Measurements from ENCODE around the gene KRTAP10-12.
"Not testable (repeated sequence)": the region's sequence is repeated elsewhere in the genome, so short reads cannot be mapped to it uniquely, and the experiment has no call there.

KRTAP10-12 gene

GRCh38 chr21:44682580-44683151, 14.3 kb upstream of the KRTAP10-12 start:
- Histone ChIP-seq H3K4me2 (ENCODE audit: insufficient read depth, low read length, poor library complexity, severe bottlenecking) (no peak overlapping the region), H3K4me3 (ENCODE audit: low read length in 2 of 2) (no peak overlapping the region), H3K9ac (ENCODE audit: low read depth, low read length, poor library complexity) (no peak overlapping the region), H2BK15ac (ENCODE audit: low read length) (peak overlapping the region; percentile 16), H3K79me1 (ENCODE audit: low read depth, low read length) (no peaks in the 10 kb centered on the region), H3K9me3 (replicated peaks in 1 of 2; ENCODE audit: control insufficient read depth in 2 of 2, insufficient read depth in 1 of 2, low read depth in 1 of 2, low read length in 2 of 2) (no peaks in the 10 kb centered on the region), H4K91ac (ENCODE audit: low read depth, low read length, poor library complexity) (no peak overlapping the region), H3K23ac (ENCODE audit: low read depth, low read length, poor library complexity) (no peak overlapping the region), H3K14ac (ENCODE audit: low read length) (no peak overlapping the region), H2BK120ac (ENCODE audit: low read depth, low read length) (peak overlapping the region; percentile 19), H3K27me3 (ENCODE audit: control insufficient read depth in 3 of 3, insufficient read depth in 3 of 3, low read depth in 1 of 3, low read length in 3 of 3) (peaks cover 0 to 14% (median 0%) of the 10 kb centered on the region in 3 experiments), H2AK5ac (ENCODE audit: low read depth, low read length) (peak overlapping the region; percentile 62), H2BK12ac (ENCODE audit: low read length) (no peak overlapping the region), H4K8ac (ENCODE audit: low read depth, low read length) (no peak overlapping the region), H3K18ac (ENCODE audit: low read length) (peak overlapping the region; percentile 36), H3K27ac (replicated peaks; ENCODE audit: low read length) (no peak overlapping the region), H3K36me3 (replicated peaks in 1 of 2; ENCODE audit: control insufficient read depth in 2 of 2, insufficient read depth in 2 of 2, low read length in 2 of 2) (no peaks in the 10 kb centered on the region), H3K4me1 (ENCODE audit: control insufficient read depth in 2 of 2, insufficient read depth in 1 of 2, low read depth in 1 of 2, low read length in 2 of 2) (peaks cover 5 to 11% of the 10 kb centered on the region in 2 donors), H2BK5ac (ENCODE audit: low read length) (no peak overlapping the region), H3K4ac (ENCODE audit: low read length) (no peak overlapping the region), H2AFZ (ENCODE audit: low read length) (no peak overlapping the region)
- WGBS, 2 donors (ENCODE audit: extremely low coverage in 2 of 2, insufficient read length in 2 of 2, insufficient replicate concordance in 1 of 2): no CpG with 5 or more reads among the region's 15 CpGs
- DNase-seq (ENCODE audit: low spot score): no peak

DNA sequence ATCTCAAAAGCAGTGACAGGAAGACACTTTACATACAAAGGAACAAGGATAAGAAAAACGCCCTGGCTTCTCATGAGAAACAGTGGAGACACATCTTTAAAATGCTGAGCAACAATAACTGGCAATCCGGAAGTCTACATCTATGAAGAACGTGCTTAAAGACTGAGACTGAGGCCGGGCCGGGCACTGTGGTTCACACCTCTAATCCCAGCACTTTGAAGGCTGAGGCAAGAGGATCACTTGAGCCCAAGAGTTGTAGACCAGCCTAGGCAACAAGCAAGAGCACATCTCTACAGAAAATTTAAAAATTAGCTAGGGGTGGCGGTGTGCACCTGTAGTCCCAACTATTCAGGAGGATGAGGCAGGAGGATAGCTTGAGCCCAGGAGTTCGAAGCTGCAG, 12.9 kb upstream of the KRTAP10-12 start:
- no peak overlapping the region for H3K4ac ChIP-seq (ENCODE audit: low read length)
- no peak for DNase-seq (ENCODE audit: low spot score)
- no peak overlapping the region for H4K91ac ChIP-seq (ENCODE audit: low read depth, low read length, poor library complexity)
- H3K27ac ChIP-seq (replicated peaks; ENCODE audit: low read length): no peak overlapping the region
- no peak overlapping the region for H3K4me3 ChIP-seq (ENCODE audit: low read length in 2 of 2)
- H2BK15ac ChIP-seq (ENCODE audit: low read length): no peak overlapping the region
- H3K79me1 ChIP-seq (ENCODE audit: low read depth, low read length): no peaks in the 10 kb centered on the region
- peaks cover 0 to 14% (median 0%) of the 10 kb centered on the region in 3 experiments for H3K27me3 ChIP-seq (ENCODE audit: control insufficient read depth in 3 of 3, insufficient read depth in 3 of 3, low read depth in 1 of 3, low read length in 3 of 3)
- H3K36me3 ChIP-seq (replicated peaks in 1 of 2; ENCODE audit: control insufficient read depth in 2 of 2, insufficient read depth in 2 of 2, low read length in 2 of 2): no peaks in the 10 kb centered on the region
- H3K14ac ChIP-seq (ENCODE audit: low read length): no peak overlapping the region
- no peak overlapping the region for H3K18ac ChIP-seq (ENCODE audit: low read length)
- no peak overlapping the region for H2AFZ ChIP-seq (ENCODE audit: low read length)
- no peak overlapping the region for H2AK5ac ChIP-seq (ENCODE audit: low read depth, low read length)
- no peak overlapping the region for H2BK120ac ChIP-seq (ENCODE audit: low read depth, low read length)
- H3K4me2 ChIP-seq (ENCODE audit: insufficient read depth, low read length, poor library complexity, severe bottlenecking): no peak overlapping the region
- no peak overlapping the region for H3K23ac ChIP-seq (ENCODE audit: low read depth, low read length, poor library complexity)
- H4K8ac ChIP-seq (ENCODE audit: low read depth, low read length): no peak overlapping the region
- peaks cover 5 to 13% of the 10 kb centered on the region in 2 donors for H3K4me1 ChIP-seq (ENCODE audit: control insufficient read depth in 2 of 2, insufficient read depth in 1 of 2, low read depth in 1 of 2, low read length in 2 of 2)
- no peak overlapping the region for H2BK12ac ChIP-seq (ENCODE audit: low read length)
- no peak overlapping the region for H3K9ac ChIP-seq (ENCODE audit: low read depth, low read length, poor library complexity)
- H3K9me3 ChIP-seq (replicated peaks in 1 of 2; ENCODE audit: control insufficient read depth in 2 of 2, insufficient read depth in 1 of 2, low read depth in 1 of 2, low read length in 2 of 2): no peaks in the 10 kb centered on the region
- no CpG with 5 or more reads among the region's 7 CpGs for WGBS, 2 donors (ENCODE audit: extremely low coverage in 2 of 2, insufficient read length in 2 of 2, insufficient replicate concordance in 1 of 2)
- H2BK5ac ChIP-seq (ENCODE audit: low read length): no peak overlapping the region

GRCh38 chr21:44684483-44684882, 12.5 kb upstream of the KRTAP10-12 start:
- no peak overlapping the region for H4K91ac ChIP-seq (ENCODE audit: low read depth, low read length, poor library complexity)
- no peak overlapping the region for H2BK12ac ChIP-seq (ENCODE audit: low read length)
- no peak overlapping the region for H3K14ac ChIP-seq (ENCODE audit: low read length)
- no peaks in the 10 kb centered on the region for H3K9me3 ChIP-seq (replicated peaks in 1 of 2; ENCODE audit: control insufficient read depth in 2 of 2, insufficient read depth in 1 of 2, low read depth in 1 of 2, low read length in 2 of 2)
- no peaks in the 10 kb centered on the region for H3K36me3 ChIP-seq (replicated peaks in 1 of 2; ENCODE audit: control insufficient read depth in 2 of 2, insufficient read depth in 2 of 2, low read length in 2 of 2)
- no peak overlapping the region for H2BK5ac ChIP-seq (ENCODE audit: low read length)
- DNase-seq (ENCODE audit: low spot score): no peak
- H3K23ac ChIP-seq (ENCODE audit: low read depth, low read length, poor library complexity): no peak overlapping the region
- H3K79me1 ChIP-seq (ENCODE audit: low read depth, low read length): no peaks in the 10 kb centered on the region
- H3K4me2 ChIP-seq (ENCODE audit: insufficient read depth, low read length, poor library complexity, severe bottlenecking): no peak overlapping the region
- H3K27ac ChIP-seq (replicated peaks; ENCODE audit: low read length): no peak overlapping the region
- no peak overlapping the region for H2BK120ac ChIP-seq (ENCODE audit: low read depth, low read length)
- no peak overlapping the region for H3K18ac ChIP-seq (ENCODE audit: low read length)
- H3K4me3 ChIP-seq (ENCODE audit: low read length in 2 of 2): no peak overlapping the region
- no peak overlapping the region for H2AFZ ChIP-seq (ENCODE audit: low read length)
- no peak overlapping the region for H3K4ac ChIP-seq (ENCODE audit: low read length)
- no CpG with 5 or more reads among the region's 6 CpGs for WGBS, 2 donors (ENCODE audit: extremely low coverage in 2 of 2, insufficient read length in 2 of 2, insufficient replicate concordance in 1 of 2)
- H3K27me3 ChIP-seq (ENCODE audit: control insufficient read depth in 3 of 3, insufficient read depth in 3 of 3, low read depth in 1 of 3, low read length in 3 of 3): peaks cover 0 to 14% (median 0%) of the 10 kb centered on the region in 3 experiments
- H2AK5ac ChIP-seq (ENCODE audit: low read depth, low read length): no peak overlapping the region
- H4K8ac ChIP-seq (ENCODE audit: low read depth, low read length): no peak overlapping the region
- H3K9ac ChIP-seq (ENCODE audit: low read depth, low read length, poor library complexity): no peak overlapping the region
- H2BK15ac ChIP-seq (ENCODE audit: low read length): no peak overlapping the region
- H3K4me1 ChIP-seq (ENCODE audit: control insufficient read depth in 2 of 2, insufficient read depth in 1 of 2, low read depth in 1 of 2, low read length in 2 of 2): peaks cover 5 to 13% of the 10 kb centered on the region in 2 donors

- H3K23ac ChIP-seq (ENCODE audit: low read depth, low read length, poor library complexity); DNase-seq (ENCODE audit: low spot score); H3K4me3 ChIP-seq (ENCODE audit: low read length in 2 of 2); H3K18ac ChIP-seq (ENCODE audit: low read length); H4K91ac ChIP-seq (ENCODE audit: low read depth, low read length, poor library complexity); H3K9ac ChIP-seq (ENCODE audit: low read depth, low read length, poor library complexity); H3K36me3 ChIP-seq (replicated peaks in 1 of 2; ENCODE audit: control insufficient read depth in 2 of 2, insufficient read depth in 2 of 2, low read length in 2 of 2); H3K79me1 ChIP-seq (ENCODE audit: low read depth, low read length); H2AFZ ChIP-seq (ENCODE audit: low read length); H2BK15ac ChIP-seq (ENCODE audit: low read length); H2BK5ac ChIP-seq (ENCODE audit: low read length); H2BK12ac ChIP-seq (ENCODE audit: low read length); H4K8ac ChIP-seq (ENCODE audit: low read depth, low read length); H3K9me3 ChIP-seq (replicated peaks in 1 of 2; ENCODE audit: control insufficient read depth in 2 of 2, insufficient read depth in 1 of 2, low read depth in 1 of 2, low read length in 2 of 2); H2AK5ac ChIP-seq (ENCODE audit: low read depth, low read length); H3K14ac ChIP-seq (ENCODE audit: low read length); H3K4ac ChIP-seq (ENCODE audit: low read length); H3K4me2 ChIP-seq (ENCODE audit: insufficient read depth, low read length, poor library complexity, severe bottlenecking); H3K27ac ChIP-seq (replicated peaks; ENCODE audit: low read length); H2BK120ac ChIP-seq (ENCODE audit: low read depth, low read length): not testable (repeated sequence)
- WGBS, 2 donors (ENCODE audit: extremely low coverage in 2 of 2, insufficient read length in 2 of 2, insufficient replicate concordance in 1 of 2): no CpG with 5 or more reads among the region's 6 CpGs
- H3K27me3 ChIP-seq (ENCODE audit: control insufficient read depth in 3 of 3, insufficient read depth in 3 of 3, low read depth in 1 of 3, low read length in 3 of 3): peaks cover 0 to 14% (median 0%) of the 10 kb centered on the region in 3 experiments
- H3K4me1 ChIP-seq (ENCODE audit: control insufficient read depth in 2 of 2, insufficient read depth in 1 of 2, low read depth in 1 of 2, low read length in 2 of 2): peaks cover 5 to 13% of the 10 kb centered on the region in 2 donors
Measured at GRCh38 chr21:44685050-44685449, 11.9 kb upstream of the KRTAP10-12 start.

Measured in neuronal stem cell (in vitro differentiated cells).